GM12878 (cell line): ENCODE data around the gene MSL2. TPM values are rescaled to one million over a fixed set of nuclear protein-coding genes. Genes with fewer than 3 reads are reported as not detected.

ENCODE experiments used
- BCL3 ChIP-seq: IDR thresholded peaks from 2 replicates; pipeline ENCODE4 v1.6.1; 2011; ENCODE audit warnings: borderline replicate concordance, low read depth, mild to moderate bottlenecking, moderate library complexity, low read length; ENCODE audit not compliant: insufficient read depth, poor library complexity, severe bottlenecking
- BHLHE40 ChIP-seq, 2 experiments: fragments of 450-650 bp in 1 of 2; IDR thresholded peaks; 2 replicates each; pipeline ENCODE4 v1.6.1; 2011 to 2017; ENCODE audit warnings: low read depth in 2 of 2, borderline replicate concordance in 1 of 2, improper control_type of control experiment in 1 of 2, low read length in 1 of 2, mild to moderate bottlenecking in 1 of 2
- CREB1 ChIP-seq: IDR thresholded peaks from 2 replicates; pipeline ENCODE4 v1.6.1; 2012; ENCODE audit warnings: low read depth, mild to moderate bottlenecking, inconsistent platforms
- E4F1 ChIP-seq: fragments of 450-650 bp; IDR thresholded peaks from 2 replicates; pipeline ENCODE4 v1.6.1; 2018; ENCODE audit warnings: borderline replicate concordance, mild to moderate bottlenecking; ENCODE audit not compliant: partially characterized antibody
- EGR1 ChIP-seq, 2 experiments: IDR thresholded peaks; 1 replicate in 1 of 2; 2 replicates in 1 of 2; pipeline ENCODE4 v1.6.1; 2011 to 2012; ENCODE audit warnings: low read depth in 2 of 2, low read length in 2 of 2, borderline replicate concordance in 1 of 2, mild to moderate bottlenecking in 1 of 2, moderate library complexity in 1 of 2
- GATAD2B ChIP-seq: fragments of 450-650 bp; conservative IDR thresholded peaks from 2 replicates; pipeline ENCODE4 v1.6.1; 2017; ENCODE audit warnings: low read depth, mild to moderate bottlenecking, moderate library complexity
- MAX ChIP-seq: IDR thresholded peaks from 2 replicates; pipeline ENCODE4 v1.6.1; 2012; ENCODE audit warnings: low read depth, low read length, improper control_type of control experiment
- MTA3 ChIP-seq: IDR thresholded peaks from 2 replicates; pipeline ENCODE4 v1.6.1; 2012; ENCODE audit warnings: low read length, inconsistent platforms, borderline replicate concordance
- MYB ChIP-seq: fragments of 150-350 bp; IDR thresholded peaks from 2 replicates; pipeline ENCODE4 v1.6.1; 2014; ENCODE audit warnings: mild to moderate bottlenecking, low read depth, low read length, borderline replicate concordance
- NFYA ChIP-seq: IDR thresholded peaks from 2 replicates; pipeline ENCODE4 v1.6.1; 2011; ENCODE audit warnings: low read depth, mild to moderate bottlenecking, low read length, improper control_type of control experiment, borderline replicate concordance
- PAX8 ChIP-seq: fragments of 450-650 bp; IDR thresholded peaks from 2 replicates; pipeline ENCODE4 v1.6.1; 2017; ENCODE audit warnings: mild to moderate bottlenecking, moderate library complexity
- POU2F2 ChIP-seq: IDR thresholded peaks from 3 replicates; pipeline ENCODE4 v1.6.1; 2011; ENCODE audit warnings: low read depth, mild to moderate bottlenecking, low read length, borderline replicate concordance
- ZBTB11 ChIP-seq: fragments of 450-650 bp; formaldehyde crosslinking; IDR thresholded peaks from 2 replicates; pipeline ENCODE4 v1.5.0; 2022; ENCODE audit warnings: mild to moderate bottlenecking, missing genetic modification characterization
- ZNF24 ChIP-seq: fragments of 450-650 bp; IDR thresholded peaks from 2 replicates; pipeline ENCODE4 v1.6.1; 2017; ENCODE audit warnings: antibody characterized with exemption, mild to moderate bottlenecking
- ZNF384 ChIP-seq: IDR thresholded peaks from 2 replicates; pipeline ENCODE4 v1.6.1; 2012; ENCODE audit warnings: low read depth, mild to moderate bottlenecking, low read length, improper control_type of control experiment, borderline replicate concordance
- ZNF592 ChIP-seq: fragments of 450-650 bp; IDR thresholded peaks from 2 replicates; pipeline ENCODE4 v1.6.1; 2017; ENCODE audit warnings: mild to moderate bottlenecking, moderate library complexity
- polyA plus RNA-seq, 11 experiments: library from polyadenylated mRNA; depleted of rRNA in 4 of 11; unstranded in 6 of 11; stranded (reverse) in 5 of 11; fragments of >200 nt; fragmentation: Nextera tagmentation in 4 of 11; fragmentation: Illumina TruSeq in 1 of 11; extraction: Ambion mirVana in 4 of 11; extraction: Trizol in 1 of 11; gene quantifications; 1 replicate in 1 of 11; 2 replicates in 10 of 11; pipeline versions ENCODE4 v1.2.1 to v1.2.3, GENCODE V29; 2011 to 2016; ENCODE audit warnings: inconsistent platforms in 2 of 11, missing spikeins in 2 of 11, low read depth in 1 of 11
- total RNA-seq, 4 experiments: library from RNA; depleted of rRNA in 3 of 4; stranded (reverse); fragments of >200 nt in 3 of 4; fragmentation: Illumina TruSeq in 1 of 4; extraction: Trizol in 1 of 4; gene quantifications; 2 replicates each; pipeline versions ENCODE4 v1.2.1 to v1.2.3, GENCODE V29; 2013 to 2021

Gene MSL2
- total and polyA plus RNA-seq, 10 of the 15 experiments (the other 5 are each of a cell fraction or from before 2014, with no cell fraction given) = 3.5 to 31.7 (median 10.5) TPM

GRCh38 chr3:136196401-136197158, 445 bp upstream of the MSL2 start (continued):
- TF ChIP-seq BHLHE40 (IDR thresholded peaks at IDR 0.05; ENCODE audit: borderline replicate concordance in 1 of 2, low read depth in 2 of 2, low read length in 1 of 2) = peak; percentile 68 to 80; a peak in 3 of 4 replicates
- peak; percentile 89 for TF ChIP-seq ZNF592
- TF ChIP-seq ZBTB11 = no peak
- no peak; the same call in 1 of the 2 replicates for TF ChIP-seq MTA3
- 0 out of 2 replicates have a peak, but pooled peaks have one; percentile 10 for TF ChIP-seq ZNF24
- TF ChIP-seq BCL3 = no peak
- no peak for TF ChIP-seq PAX8
- no peak; the same call in 2 of the 3 replicates for TF ChIP-seq POU2F2
- peak; percentile 98 for TF ChIP-seq MAX
- TF ChIP-seq MYB = no peak
- peak; percentile 97 for TF ChIP-seq GATAD2B
- peak; percentile 25 for TF ChIP-seq CREB1
- no peak for TF ChIP-seq ZNF384
- TF ChIP-seq EGR1 (IDR thresholded peaks at IDR 0.05; ENCODE audit: borderline replicate concordance in 1 of 2, low read depth in 2 of 2, low read length in 2 of 2) = 0 out of 3 replicates have a peak, but pooled peaks of 1 of the 2 experiments have one; percentile 11
- TF ChIP-seq NFYA = no peak
- peak; percentile 77 for TF ChIP-seq E4F1
